Stomach smooth muscle (tissue), 2 donors: ENCODE measurements around the gene PRPF4.
"Not testable (repeated sequence)": the region's sequence is repeated elsewhere in the genome, so short reads cannot be mapped to it uniquely, and the experiment has no call there.

Experiments used
- H3K27ac ChIP-seq: one replicate; pipeline ENCODE4 v1.7.0; 2013; ENCODE audit warnings: mild to moderate bottlenecking, low read length, inconsistent platforms
- H3K27me3 ChIP-seq, 2 donors: one replicate each; pipeline ENCODE4 v1.7.0; 2013; ENCODE audit warnings: low read length in 2 of 2; ENCODE audit not compliant: insufficient read depth in 2 of 2, control insufficient read depth in 1 of 2
- H3K36me3 ChIP-seq, 2 donors: one replicate each; pipeline ENCODE4 v1.7.0; 2013; ENCODE audit warnings: low read length in 2 of 2; ENCODE audit not compliant: control insufficient read depth in 2 of 2, insufficient read depth in 2 of 2
- H3K4me1 ChIP-seq: one replicate; pipeline ENCODE4 v1.7.0; 2013; ENCODE audit warnings: low read length; ENCODE audit not compliant: control insufficient read depth, insufficient read depth
- H3K4me3 ChIP-seq, 2 donors: one replicate each; pipeline ENCODE4 v1.7.0; 2013; ENCODE audit warnings: low read length in 2 of 2
- H3K9ac ChIP-seq, 2 donors: one replicate each; pipeline ENCODE4 v1.7.0; 2013; ENCODE audit warnings: low read length in 2 of 2, mild to moderate bottlenecking in 1 of 2
- H3K9me3 ChIP-seq, 2 donors: one replicate each; pipeline ENCODE4 v1.7.0; 2013; ENCODE audit warnings: low read length in 2 of 2; ENCODE audit not compliant: control insufficient read depth in 2 of 2
- donor health status: healthy.
- donor health status: Pancreatic carcinoma.

Gene PRPF4

DNA sequence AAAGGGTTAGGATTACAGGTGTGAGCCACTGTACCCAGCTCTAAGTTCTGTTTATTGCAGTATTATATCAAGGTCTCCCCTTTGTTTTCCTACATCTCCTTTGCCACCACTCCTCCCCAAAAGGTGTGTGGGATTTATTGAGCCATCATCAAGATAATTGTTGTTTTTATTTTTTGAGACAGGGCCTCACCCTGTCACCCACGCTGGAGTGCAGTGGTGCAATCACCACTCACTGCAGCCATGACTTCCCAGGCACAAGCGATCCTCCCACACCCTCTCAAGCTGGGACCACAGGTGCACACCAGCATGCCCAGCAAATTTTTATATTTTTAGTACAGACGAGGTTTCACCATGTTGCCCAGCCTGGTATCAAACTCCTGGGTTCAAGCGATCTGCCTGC, 29.6 kb upstream of the PRPF4 start:
- no peaks in the 10 kb centered on the region for H3K36me3 ChIP-seq
- H3K9me3 ChIP-seq, result no peaks in the 10 kb centered on the region
- H3K27me3 ChIP-seq, result no peaks in the 10 kb centered on the region
- H3K4me1 ChIP-seq, result no peaks in the 10 kb centered on the region
- H3K4me3 ChIP-seq, result no peak overlapping the region
- H3K27ac ChIP-seq, result no peak overlapping the region
- H3K9ac ChIP-seq, result no peak overlapping the region

DNA sequence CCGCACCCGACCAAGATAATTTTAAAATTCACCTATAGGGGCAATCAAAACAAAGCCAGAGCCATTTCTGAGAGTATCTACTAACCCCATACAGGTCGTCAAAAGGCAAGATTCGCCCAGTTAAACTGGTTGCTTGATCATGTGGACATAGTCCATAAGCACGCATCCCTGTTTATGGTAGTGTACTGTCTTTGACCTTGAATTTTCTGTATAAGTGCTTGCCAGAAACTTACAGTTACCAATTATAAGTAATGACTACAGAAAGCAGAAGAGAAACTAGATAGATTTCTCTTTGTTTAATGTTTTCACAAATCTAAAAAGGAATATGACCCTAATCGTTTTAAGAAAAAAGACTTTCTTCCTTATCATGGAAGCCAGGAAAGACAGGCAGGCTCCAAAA, 28.5 kb upstream of the PRPF4 start:
- Histone ChIP-seq H3K36me3 (no peaks in the 10 kb centered on the region), H3K27ac (no peak overlapping the region), H3K4me3 (no peak overlapping the region), H3K9ac (no peak overlapping the region), H3K9me3 (no peaks in the 10 kb centered on the region), H3K27me3 (no peaks in the 10 kb centered on the region), H3K4me1 (no peaks in the 10 kb centered on the region)

DNA sequence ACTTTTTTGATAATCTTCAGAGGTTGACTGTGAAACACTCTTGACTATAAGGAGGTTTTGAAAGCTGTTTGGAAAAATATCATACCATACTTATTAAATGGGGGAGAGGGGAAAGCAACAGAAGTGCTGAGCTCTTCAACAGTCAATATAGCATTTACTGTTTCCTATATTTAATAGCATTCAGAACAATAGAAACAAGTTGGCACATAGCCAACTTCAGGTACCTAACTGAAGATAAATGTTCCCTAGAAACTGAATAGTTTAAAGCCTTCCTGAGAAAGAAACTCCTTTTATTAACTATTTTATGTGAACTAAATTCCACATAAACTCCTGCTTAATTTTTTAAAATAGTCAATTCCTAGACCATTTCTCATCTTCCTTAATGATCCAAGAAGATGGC, 27.8 kb upstream of the PRPF4 start:
- no peak overlapping the region for H3K4me3 ChIP-seq
- H3K36me3 ChIP-seq, result no peaks in the 10 kb centered on the region
- H3K9ac ChIP-seq, result no peak overlapping the region
- H3K27ac ChIP-seq, result no peak overlapping the region
- no peaks in the 10 kb centered on the region for H3K27me3 ChIP-seq
- no peaks in the 10 kb centered on the region for H3K9me3 ChIP-seq
- H3K4me1 ChIP-seq, result no peaks in the 10 kb centered on the region

DNA sequence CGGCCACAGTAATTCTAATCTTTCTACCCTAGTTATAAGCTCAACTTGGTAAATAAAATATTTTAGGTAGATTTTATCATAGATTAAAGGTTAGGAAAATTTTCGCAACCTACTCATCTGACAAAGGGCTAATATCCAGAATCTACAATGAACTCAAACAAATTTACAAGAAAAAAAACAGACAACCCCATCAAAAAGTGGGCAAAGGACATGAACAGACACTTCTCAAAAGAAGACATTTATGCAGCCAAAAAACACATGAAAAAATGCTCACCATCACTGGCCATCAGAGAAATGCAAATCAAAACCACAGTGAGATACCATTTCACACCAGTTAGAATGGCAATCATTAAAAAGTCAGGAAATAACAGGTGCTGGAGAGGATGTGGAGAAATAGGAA, 25.8 kb upstream of the PRPF4 start:
- not testable (repeated sequence) for H3K4me3 ChIP-seq, H3K27me3 ChIP-seq, H3K4me1 ChIP-seq, H3K9ac ChIP-seq, H3K9me3 ChIP-seq, H3K27ac ChIP-seq, H3K36me3 ChIP-seq

DNA sequence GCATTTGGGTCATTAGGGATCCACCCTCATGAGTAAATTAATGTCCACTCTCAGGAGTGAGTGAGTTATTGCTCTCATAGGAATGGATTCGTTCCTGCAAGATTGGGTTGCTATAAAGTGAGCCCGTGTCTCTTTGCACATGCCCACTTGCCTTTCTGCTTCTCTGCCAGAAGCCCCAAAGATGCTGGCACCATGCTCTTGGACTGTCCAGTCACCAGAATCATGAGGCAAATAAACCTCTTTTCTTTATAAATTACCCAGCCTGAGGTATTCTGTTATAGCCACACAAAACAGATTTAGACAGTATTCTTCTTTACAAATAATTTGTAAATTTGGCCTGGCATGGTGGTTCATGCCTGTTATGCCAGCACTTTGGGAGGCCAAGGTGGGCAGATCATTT, 24.7 kb upstream of the PRPF4 start:
- Histone ChIP-seq H3K27me3 (no peaks in the 10 kb centered on the region), H3K9ac (no peak overlapping the region), H3K27ac (no peak overlapping the region), H3K4me3 (no peak overlapping the region), H3K9me3 (no peaks in the 10 kb centered on the region), H3K36me3 (peaks cover 0 to 2% of the 10 kb centered on the region in 2 donors), H3K4me1 (no peaks in the 10 kb centered on the region)

DNA sequence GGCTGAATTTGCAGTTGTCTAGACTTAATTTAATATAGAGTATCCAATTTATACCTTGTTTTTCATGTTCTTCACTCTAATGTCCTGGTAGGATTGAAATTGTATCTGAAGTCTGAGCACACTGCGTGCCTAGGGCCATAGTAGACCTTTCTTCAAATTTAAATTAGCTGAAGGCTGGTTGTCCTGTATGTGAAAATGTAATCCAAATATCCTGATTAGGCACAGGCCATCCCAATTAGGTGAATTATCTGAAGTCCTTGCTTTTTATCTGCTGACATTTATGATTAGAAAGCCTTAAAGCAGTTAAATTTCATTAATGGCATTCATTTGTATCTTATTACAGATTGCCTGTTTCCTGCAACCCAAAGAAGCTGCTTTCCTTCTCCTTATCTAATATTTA, 20.5 kb upstream of the PRPF4 start:
- Histone ChIP-seq H3K9ac (no peak overlapping the region), H3K4me3 (no peak overlapping the region), H3K9me3 (no peaks in the 10 kb centered on the region), H3K4me1 (no peaks in the 10 kb centered on the region), H3K27me3 (no peaks in the 10 kb centered on the region), H3K27ac (no peak overlapping the region), H3K36me3 (peaks cover 8 to 12% of the 10 kb centered on the region in 2 donors)

DNA sequence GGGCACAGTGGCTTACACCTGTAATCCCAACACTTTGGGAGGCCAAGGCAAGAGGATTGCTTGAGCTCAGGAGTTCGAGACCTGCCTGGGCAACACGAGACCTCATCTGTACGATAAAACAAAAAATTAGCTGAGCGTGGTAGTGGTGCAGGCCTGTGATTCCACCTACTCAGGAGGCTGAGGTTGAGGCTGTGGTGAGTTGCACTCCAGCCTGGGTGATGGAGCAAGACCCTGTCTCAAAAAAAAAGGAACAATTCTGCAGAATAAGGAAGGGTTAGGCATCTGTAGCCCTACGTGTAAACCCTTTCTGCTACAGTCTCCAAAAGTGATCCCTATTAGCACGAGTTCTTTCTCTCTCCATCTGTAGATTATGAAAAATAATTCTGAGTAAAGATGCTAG, 20.0 kb upstream of the PRPF4 start:
- Histone ChIP-seq H3K27ac (no peak overlapping the region), H3K27me3 (no peaks in the 10 kb centered on the region), H3K36me3 (peaks cover 11 to 14% of the 10 kb centered on the region in 2 donors)

DNA sequence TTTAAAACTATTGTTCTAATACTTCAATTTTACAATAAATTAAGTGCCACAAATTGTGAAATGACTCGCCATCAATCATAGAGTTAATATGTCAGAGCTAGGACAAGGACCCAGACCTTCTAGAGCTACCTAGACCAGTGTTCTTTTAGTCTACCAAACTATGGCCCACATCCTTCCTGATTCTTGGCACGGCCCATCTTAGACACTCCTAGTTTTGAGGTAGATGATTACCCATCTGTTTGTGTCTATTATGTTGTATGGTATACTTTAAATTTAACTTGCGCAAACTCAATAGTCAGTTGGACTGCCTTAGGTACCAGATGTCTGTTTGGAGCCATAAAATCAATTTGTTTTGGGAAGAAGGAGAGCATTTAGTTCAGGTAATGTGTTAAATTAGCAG, 17.6 kb upstream of the PRPF4 start:
- Histone ChIP-seq H3K4me3 (no peak overlapping the region), H3K4me1 (no peaks in the 10 kb centered on the region), H3K27ac (no peak overlapping the region), H3K9ac (no peak overlapping the region), H3K27me3 (no peaks in the 10 kb centered on the region), H3K9me3 (no peaks in the 10 kb centered on the region), H3K36me3 (peaks cover 16 to 21% of the 10 kb centered on the region in 2 donors)

More for the DNA sequence above, 20.0 kb upstream of the PRPF4 start:
- H3K4me1 ChIP-seq, result no peaks in the 10 kb centered on the region
- H3K9me3 ChIP-seq, result no peaks in the 10 kb centered on the region
- no peak overlapping the region for H3K4me3 ChIP-seq
- no peak overlapping the region for H3K9ac ChIP-seq

DNA sequence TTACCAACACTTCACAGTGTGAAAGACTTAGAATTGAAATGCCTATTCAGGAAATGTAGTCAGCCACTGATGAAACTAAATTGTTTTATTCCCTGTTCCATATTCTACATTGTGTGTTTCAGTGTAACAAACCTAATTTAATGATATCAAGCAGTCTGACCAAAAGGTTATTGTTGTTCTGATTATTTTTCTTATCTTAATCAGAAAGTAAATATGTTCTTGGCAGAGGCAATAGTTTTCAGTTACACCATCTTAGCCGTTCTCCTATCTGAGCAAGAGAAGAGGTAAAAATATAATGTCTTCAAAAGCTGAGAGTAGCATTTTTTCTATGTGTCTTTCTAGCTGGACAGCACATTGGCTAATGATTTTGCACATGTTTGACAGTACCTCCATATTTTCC, 17.2 kb upstream of the PRPF4 start:
- Histone ChIP-seq H3K4me3 (no peak overlapping the region), H3K27ac (no peak overlapping the region)

DNA sequence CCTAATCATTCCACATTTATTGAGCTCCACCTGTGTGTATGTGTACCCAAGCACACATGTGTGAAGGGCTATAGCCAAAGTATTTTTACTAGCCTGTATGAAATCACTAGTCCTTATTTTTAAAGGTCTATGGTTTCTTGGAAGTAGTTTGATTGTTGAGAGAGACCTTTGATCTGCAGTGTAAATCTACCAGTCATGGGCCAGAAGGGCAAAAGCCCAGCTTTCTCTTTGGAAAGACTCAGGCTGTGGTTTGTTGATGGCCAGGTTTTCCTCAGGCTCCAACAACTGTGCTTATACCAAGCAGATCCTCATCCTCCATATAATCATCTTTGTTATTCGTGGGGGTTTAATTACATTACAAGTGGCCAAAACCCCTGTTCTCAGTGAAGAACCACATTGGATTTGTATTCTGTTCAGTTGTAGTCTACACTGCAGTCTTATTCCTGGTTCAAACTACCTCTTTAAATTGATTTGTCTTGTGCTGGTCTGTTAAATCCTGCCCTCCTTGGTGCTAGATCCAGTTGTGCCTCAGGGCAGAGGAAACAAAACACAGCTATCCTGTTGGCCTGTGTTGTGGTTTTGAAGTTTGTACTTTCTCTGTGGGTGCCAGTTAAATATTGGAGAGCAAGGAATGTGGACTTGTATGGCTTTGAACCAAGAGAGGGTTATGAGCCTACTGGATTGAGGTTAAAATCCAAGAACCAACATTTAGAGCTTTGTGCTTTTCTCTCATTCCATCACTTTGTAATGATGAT, 13.4 kb upstream of the PRPF4 start:
- Histone ChIP-seq H3K4me1 (no peaks in the 10 kb centered on the region), H3K27ac (no peak overlapping the region), H3K9ac (no peak overlapping the region), H3K4me3 (no peak overlapping the region), H3K36me3 (peaks cover 14 to 19% of the 10 kb centered on the region in 2 donors), H3K9me3 (no peaks in the 10 kb centered on the region), H3K27me3 (no peaks in the 10 kb centered on the region)

More for the DNA sequence above, 17.2 kb upstream of the PRPF4 start:
- Histone ChIP-seq H3K27me3 (no peaks in the 10 kb centered on the region), H3K36me3 (peaks cover 16 to 21% of the 10 kb centered on the region in 2 donors), H3K9me3 (no peaks in the 10 kb centered on the region), H3K4me1 (no peaks in the 10 kb centered on the region), H3K9ac (no peak overlapping the region)

DNA sequence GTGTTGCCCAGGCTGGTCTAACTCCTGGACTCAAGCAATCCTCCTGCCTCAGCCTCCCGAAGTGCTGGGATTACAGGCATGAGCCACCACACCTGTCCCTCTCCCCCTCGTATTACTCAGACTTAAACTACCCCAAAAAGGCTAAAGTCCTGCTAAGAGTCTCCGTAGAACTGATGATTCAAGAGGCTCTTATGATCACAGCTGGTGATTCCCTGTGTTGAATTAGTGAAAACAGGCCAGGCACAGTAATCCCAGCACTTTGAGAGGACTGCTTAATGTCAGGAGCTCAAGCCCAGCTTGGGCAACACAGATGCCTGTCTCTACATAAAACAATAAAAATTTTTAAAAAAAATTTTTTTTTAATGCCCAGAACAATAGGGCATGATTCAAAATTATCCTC, 9.3 kb upstream of the PRPF4 start:
- H3K4me3 ChIP-seq, result no peak overlapping the region
- no peaks in the 10 kb centered on the region for H3K4me1 ChIP-seq
- H3K9ac ChIP-seq, result no peak overlapping the region
- no peak overlapping the region for H3K27ac ChIP-seq
- no peaks in the 10 kb centered on the region for H3K9me3 ChIP-seq
- peaks cover 24 to 30% of the 10 kb centered on the region in 2 donors for H3K36me3 ChIP-seq
- no peaks in the 10 kb centered on the region for H3K27me3 ChIP-seq
